CD1c-positive myeloid dendritic cell (primary cell): Measurements from ENCODE around the gene DLEC1.

ENCODE experiments used
- DNase-seq: peaks from one replicate; pipeline ENCODE4 v3.0.0-alpha.2; 2016; ENCODE audit errors: extremely low spot score

The DLEC1 gene

GRCh38 chr3:38107911-38108648, 69.1 kb downstream of the DLEC1 start:
- no peak for DNase-seq

- peak; percentile 31 for DNase-seq
Observed at GRCh38 chr3:38108649-38109579, 69.9 kb downstream of the DLEC1 start.

GRCh38 chr3:38109580-38110313, 70.7 kb downstream of the DLEC1 start:
- DNase-seq: no peak

- no peak for DNase-seq
Observed at GRCh38 chr3:38110314-38111050, 71.5 kb downstream of the DLEC1 start.

GRCh38 chr3:38111201-38111600, 72.2 kb downstream of the DLEC1 start:
- no peak for DNase-seq

- no peak for DNase-seq
Observed at GRCh38 chr3:38111696-38112377, 72.8 kb downstream of the DLEC1 start.

GRCh38 chr3:38112378-38112761, 73.4 kb downstream of the DLEC1 start:
- DNase-seq: no peak

- DNase-seq: no peak
Observed at GRCh38 chr3:38114052-38114874, 75.3 kb downstream of the DLEC1 start.

GRCh38 chr3:38114875-38115644, 76.1 kb downstream of the DLEC1 start:
- DNase-seq: no peak

- DNase-seq: no peak
Observed at GRCh38 chr3:38115645-38116427, 76.8 kb downstream of the DLEC1 start.

GRCh38 chr3:38116471-38117162, 77.6 kb downstream of the DLEC1 start:
- no peak for DNase-seq

GRCh38 chr3:38117163-38117716, 78.2 kb downstream of the DLEC1 start:
- no peak for DNase-seq

GRCh38 chr3:38117748-38118420, 78.9 kb downstream of the DLEC1 start:
- peak; percentile 72 for DNase-seq

- DNase-seq: no peak
Observed at GRCh38 chr3:38118421-38119247, 79.6 kb downstream of the DLEC1 start.

- DNase-seq: no peak
Observed at GRCh38 chr3:38119248-38119544, 80.2 kb downstream of the DLEC1 start.
